ENCODE results near the gene CHRNA1.
"Not testable (repeated sequence)": the region's sequence is repeated elsewhere in the genome, so short reads cannot be mapped to it uniquely, and the experiment has no call there.

CHRNA1 gene

GRCh38 chr2:174713686-174714085, 50.6 kb downstream of the CHRNA1 start:
- no peak for DNase-seq (ENCODE audit: low read depth)
- no peak for TF ChIP-seq CTCF (IDR thresholded peaks at IDR 0.05; ENCODE audit: low read length, missing control alignments)
- H3K4me3 ChIP-seq (replicated peaks; ENCODE audit: low read depth, low read length) = no peak overlapping the region

- TF ChIP-seq CTCF (IDR thresholded peaks at IDR 0.05; ENCODE audit: low read length, missing control alignments) = no peak
- DNase-seq (ENCODE audit: low read depth) = peak; percentile 11
- H3K4me3 ChIP-seq (replicated peaks; ENCODE audit: low read depth, low read length) = no peak overlapping the region
Observed at GRCh38 chr2:174711206-174711605, 53.1 kb downstream of the CHRNA1 start.

- DNase-seq (ENCODE audit: low read depth); H3K4me3 ChIP-seq (replicated peaks; ENCODE audit: low read depth, low read length): not testable (repeated sequence)
Observed at GRCh38 chr2:174709416-174710004, 54.8 kb downstream of the CHRNA1 start.

- no peak for TF ChIP-seq CTCF (IDR thresholded peaks at IDR 0.05; ENCODE audit: low read length, missing control alignments)
- H3K4me3 ChIP-seq (replicated peaks; ENCODE audit: low read depth, low read length) = no peak overlapping the region
- DNase-seq (ENCODE audit: low read depth) = no peak
Observed at GRCh38 chr2:174708713-174709112, 55.6 kb downstream of the CHRNA1 start.

GRCh38 chr2:174705321-174705720, 59.0 kb downstream of the CHRNA1 start:
- no peak for TF ChIP-seq CTCF (IDR thresholded peaks at IDR 0.05; ENCODE audit: low read length, missing control alignments)
- H3K4me3 ChIP-seq (replicated peaks; ENCODE audit: low read depth, low read length) = no peak overlapping the region
- DNase-seq (ENCODE audit: low read depth) = no peak

GRCh38 chr2:174704642-174705041, 59.6 kb downstream of the CHRNA1 start:
- no peak overlapping the region for H3K4me3 ChIP-seq (replicated peaks; ENCODE audit: low read depth, low read length)
- TF ChIP-seq CTCF (IDR thresholded peaks at IDR 0.05; ENCODE audit: low read length, missing control alignments) = no peak
- peak; percentile 21 for DNase-seq (ENCODE audit: low read depth)

- no peak for DNase-seq (ENCODE audit: low read depth)
- H3K4me3 ChIP-seq (replicated peaks; ENCODE audit: low read depth, low read length) = no peak overlapping the region
- no peak for TF ChIP-seq CTCF (IDR thresholded peaks at IDR 0.05; ENCODE audit: low read length, missing control alignments)
Observed at GRCh38 chr2:174704061-174704460, 60.2 kb downstream of the CHRNA1 start.

Data from fibroblast of pulmonary artery (primary cell).